Fibroblast of lung (primary cell): Measurements from ENCODE around the gene OSBPL6. TPM values are rescaled to one million over a fixed set of nuclear protein-coding genes. Genes with fewer than 3 reads are reported as not detected.

ENCODE experiments used
- DNase-seq, 2 donors: peaks; one replicate each; pipeline versions ENCODE4 v3.0.0 to v3.0.0-alpha.2; 2010; ENCODE audit warnings: low read depth in 2 of 2
- H2AFZ ChIP-seq: 2 replicates; pipeline ENCODE4 v1.5.1; 2012; ENCODE audit warnings: low read length, control low read depth, inconsistent platforms
- H3K27ac ChIP-seq: 2 replicates; pipeline ENCODE4 v1.5.1; 2011; ENCODE audit warnings: low read length, control low read depth; ENCODE audit not compliant: insufficient read depth
- H3K27me3 ChIP-seq: 2 replicates; pipeline ENCODE4 v1.5.1; 2011; ENCODE audit warnings: mild to moderate bottlenecking, low read length; ENCODE audit not compliant: control insufficient read depth, insufficient read depth
- H3K36me3 ChIP-seq: 2 replicates; pipeline ENCODE4 v1.5.1; 2011; ENCODE audit warnings: low read length; ENCODE audit not compliant: control insufficient read depth, insufficient read depth
- H3K4me1 ChIP-seq: 2 replicates; pipeline ENCODE4 v1.5.1; 2011; ENCODE audit warnings: low read length; ENCODE audit not compliant: control insufficient read depth, insufficient read depth; ENCODE audit errors: extremely low read depth
- H3K4me2 ChIP-seq: 2 replicates; pipeline ENCODE4 v1.5.1; 2011; ENCODE audit warnings: low read length, control low read depth; ENCODE audit not compliant: insufficient read depth; ENCODE audit errors: extremely low read depth
- H3K4me3 ChIP-seq, 4 experiments: fragments of 200-600 bp in 1 of 4; sonication (generic) in 1 of 4; replicated peaks in 1 of 4; 2 replicates each; pipeline ENCODE4 v1.5.1; 2011 to 2016; ENCODE audit warnings: low read length in 4 of 4, low read depth in 3 of 4, mild to moderate bottlenecking in 3 of 4, control low read depth in 2 of 4, inconsistent platforms in 1 of 4, mixed read lengths in 1 of 4; ENCODE audit not compliant: insufficient read depth in 1 of 4; ENCODE audit errors: control extremely low read depth in 1 of 4
- H3K79me2 ChIP-seq: 2 replicates; pipeline ENCODE4 v1.5.1; 2012; ENCODE audit warnings: mild to moderate bottlenecking, low read length, inconsistent platforms; ENCODE audit not compliant: control insufficient read depth, insufficient read depth
- H3K9ac ChIP-seq: 2 replicates; pipeline ENCODE4 v1.5.1; 2011; ENCODE audit warnings: mild to moderate bottlenecking, low read length, control low read depth; ENCODE audit not compliant: insufficient read depth
- H3K9me3 ChIP-seq: 2 replicates; pipeline ENCODE4 v1.5.1; 2012; ENCODE audit warnings: low read depth, low read length; ENCODE audit not compliant: control insufficient read depth, insufficient read depth
- H4K20me1 ChIP-seq: 2 replicates; pipeline ENCODE4 v1.5.1; 2011; ENCODE audit warnings: low read length; ENCODE audit not compliant: control insufficient read depth, insufficient read depth; ENCODE audit errors: extremely low read depth
- CTCF ChIP-seq, 2 donors: IDR thresholded peaks in 1 of 2; conservative IDR thresholded peaks in 1 of 2; 1 replicate in 1 of 2; 2 replicates in 1 of 2; pipeline ENCODE4 v1.5.1; 2011 to 2012; ENCODE audit warnings: low read length in 2 of 2, control low read depth in 1 of 2, inconsistent platforms in 1 of 2, low read depth in 1 of 2, mild to moderate bottlenecking in 1 of 2
- EZH2 ChIP-seq: IDR thresholded peaks from 2 replicates; pipeline ENCODE4 v1.5.1; 2012; ENCODE audit warnings: low read length, control low read depth, mild to moderate bottlenecking; ENCODE audit errors: missing control alignments
- polyA plus RNA-seq, 2 donors: library from polyadenylated mRNA; depleted of rRNA in 1 of 2; stranded (reverse) in 1 of 2; unstranded in 1 of 2; fragments of >200 nt; gene quantifications; 2 replicates each; pipeline ENCODE4 v1.2.1, GENCODE V29; 2011 to 2012; ENCODE audit warnings: missing spikeins in 1 of 2
- total RNA-seq: library from RNA; depleted of rRNA; stranded (reverse); fragments of >200 nt; gene quantifications from 2 replicates; pipeline ENCODE4 v1.2.1, GENCODE V29; 2014

The OSBPL6 gene
- total and polyA plus RNA-seq, 2 donors (not counting 1 experiment from before 2014, with no cell fraction given): 1.0 to 5.3 TPM

- Histone ChIP-seq H3K4me1 (no peaks in the 10 kb centered on the region), H3K36me3 (no peaks in the 10 kb centered on the region), H4K20me1 (no peaks in the 10 kb centered on the region), H3K4me3 (no peak overlapping the region), H2AFZ (no peak overlapping the region), H3K79me2 (no peaks in the 10 kb centered on the region), H3K9ac (no peak overlapping the region), H3K9me3 (no peaks in the 10 kb centered on the region), H3K27me3 (no peaks in the 10 kb centered on the region), H3K4me2 (no peak overlapping the region), H3K27ac (no peak overlapping the region)
- no peak for DNase-seq
- TF ChIP-seq CTCF (conservative IDR thresholded peaks at IDR 0.05 in 1 of 2, IDR thresholded peaks at IDR 0.05 in 1 of 2; ENCODE audit: low read depth in 1 of 2, low read length in 2 of 2) (no peak), EZH2 (no peak)
Observed at GRCh38 chr2:178292586-178292985, 98.3 kb downstream of the OSBPL6 start.

GRCh38 chr2:178295115-178295514 lies 100.8 kb downstream of the OSBPL6 start:
- H3K36me3 ChIP-seq: no peaks in the 10 kb centered on the region
- no peak for DNase-seq
- no peak overlapping the region for H3K27ac ChIP-seq
- no peak for TF ChIP-seq CTCF (conservative IDR thresholded peaks at IDR 0.05 in 1 of 2, IDR thresholded peaks at IDR 0.05 in 1 of 2; ENCODE audit: low read depth in 1 of 2, low read length in 2 of 2)
- no peak for TF ChIP-seq EZH2
- no peak overlapping the region for H2AFZ ChIP-seq
- no peak overlapping the region for H3K4me2 ChIP-seq
- no peaks in the 10 kb centered on the region for H3K79me2 ChIP-seq
- H4K20me1 ChIP-seq: no peaks in the 10 kb centered on the region
- no peaks in the 10 kb centered on the region for H3K27me3 ChIP-seq
- no peaks in the 10 kb centered on the region for H3K4me1 ChIP-seq
- H3K4me3 ChIP-seq: no peak overlapping the region
- no peak overlapping the region for H3K9ac ChIP-seq
- no peaks in the 10 kb centered on the region for H3K9me3 ChIP-seq

- Histone ChIP-seq H4K20me1 (no peaks in the 10 kb centered on the region), H3K4me2 (no peak overlapping the region)
Observed at GRCh38 chr2:178295906-178296305, 101.6 kb downstream of the OSBPL6 start.

More at GRCh38 chr2:178295906-178296305, 101.6 kb downstream of the OSBPL6 start:
- no peaks in the 10 kb centered on the region for H3K4me1 ChIP-seq
- no peaks in the 10 kb centered on the region for H3K27me3 ChIP-seq
- H3K36me3 ChIP-seq: no peaks in the 10 kb centered on the region
- H3K9me3 ChIP-seq: no peaks in the 10 kb centered on the region
- H3K4me3 ChIP-seq: no peak overlapping the region
- H3K27ac ChIP-seq: no peak overlapping the region
- TF ChIP-seq EZH2: no peak
- H3K79me2 ChIP-seq: no peaks in the 10 kb centered on the region
- no peak for DNase-seq
- H2AFZ ChIP-seq: no peak overlapping the region
- no peak overlapping the region for H3K9ac ChIP-seq
